Ascending aorta (tissue), 2 donors: ENCODE measurements around the gene CNTNAP2. TPM values are rescaled to one million over a fixed set of nuclear protein-coding genes. Genes with fewer than 3 reads are reported as not detected.

Experiments used
- DNase-seq, 2 donors: peaks; one replicate each; pipeline ENCODE4 v3.0.0-alpha.2; 2019; ENCODE audit warnings: low spot score in 2 of 2
- H3K27ac ChIP-seq, 2 donors: fragments of 200-600 bp; sonication (generic); one replicate each; pipeline ENCODE4 v1.5.1; 2016 to 2017; ENCODE audit warnings: mild to moderate bottlenecking in 1 of 2
- H3K27me3 ChIP-seq: fragments of 200-600 bp; sonication (generic); one replicate; pipeline ENCODE4 v1.5.1; 2017
- H3K36me3 ChIP-seq, 2 donors: fragments of 200-600 bp; sonication (generic); one replicate each; pipeline ENCODE4 v1.5.1; 2016
- H3K4me1 ChIP-seq, 2 donors: fragments of 200-600 bp; sonication (generic); one replicate each; pipeline ENCODE4 v1.5.1; 2016 to 2017; ENCODE audit warnings: mild to moderate bottlenecking in 1 of 2
- H3K4me3 ChIP-seq, 2 donors: fragments of 200-600 bp; sonication (generic); one replicate each; pipeline ENCODE4 v1.5.1; 2016 to 2017; ENCODE audit warnings: mild to moderate bottlenecking in 1 of 2
- H3K9me3 ChIP-seq, 2 donors: fragments of 200-600 bp; sonication (generic); one replicate each; pipeline ENCODE4 v1.5.1; 2016
- CTCF ChIP-seq, 3 experiments: fragments of 200-600 bp in 2 of 3; fragments of 450-650 bp in 1 of 3; sonication (generic) in 2 of 3; IDR thresholded peaks; one replicate each; pipeline ENCODE4 v1.5.1; 2016 to 2019; ENCODE audit warnings: antibody characterized with exemption in 3 of 3, mild to moderate bottlenecking in 1 of 3, moderate library complexity in 1 of 3
- intact Hi-C: fragments of 100-400 bp; cut with DNase I; formaldehyde crosslinking; loops from one replicate; pipeline ENCODE4 v1.15.1; 2023
- total RNA-seq: library from RNA; depleted of rRNA; stranded (reverse); fragments of >200 nt; gene quantifications from one replicate; pipeline ENCODE4 v1.1.0, GENCODE V29; 2016

CNTNAP2 gene
- total RNA-seq, 1 donor from 2014 or later = not detected

DNA sequence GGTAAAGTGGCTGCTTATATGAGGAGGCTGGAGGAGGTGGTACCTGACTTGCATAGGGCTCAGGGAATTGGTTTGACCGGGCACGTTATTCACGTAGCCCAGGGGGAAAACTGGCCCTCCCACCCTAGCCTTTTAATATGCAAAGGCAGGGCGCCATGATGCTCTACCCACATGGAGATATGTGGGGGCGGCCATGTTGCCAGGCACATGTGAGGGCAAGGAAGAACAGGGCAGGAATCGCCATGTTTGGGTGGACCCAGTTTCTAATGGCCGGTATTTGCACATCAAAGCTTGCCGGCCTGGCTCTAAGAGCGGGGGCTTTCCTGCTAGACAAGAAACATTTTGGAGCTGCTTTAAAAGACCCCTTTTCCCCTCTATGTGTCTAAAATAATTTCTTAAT, 1524.2 kb downstream of the CNTNAP2 start:
- no peaks in the 10 kb centered on the region for H3K9me3 ChIP-seq
- intact Hi-C loops = no loop called here
- no peak overlapping the region for H3K4me3 ChIP-seq
- H3K4me1 ChIP-seq = no peaks in the 10 kb centered on the region
- no peak for TF ChIP-seq CTCF (IDR thresholded peaks at IDR 0.05)
- H3K27me3 ChIP-seq = no peaks in the 10 kb centered on the region
- DNase-seq = no peak
- no peaks in the 10 kb centered on the region for H3K36me3 ChIP-seq
- H3K27ac ChIP-seq = no peak overlapping the region

GRCh38 chr7:147646568-147646967, 1530.0 kb downstream of the CNTNAP2 start:
- Histone ChIP-seq H3K4me3 (no peak overlapping the region), H3K36me3 (no peaks in the 10 kb centered on the region), H3K9me3 (no peaks in the 10 kb centered on the region), H3K27ac (no peak overlapping the region), H3K27me3 (no peaks in the 10 kb centered on the region), H3K4me1 (no peaks in the 10 kb centered on the region)
- no peak for TF ChIP-seq CTCF (IDR thresholded peaks at IDR 0.05)
- intact Hi-C loops = no loop called here
- no peak for DNase-seq

- no peaks in the 10 kb centered on the region for H3K27me3 ChIP-seq
- H3K9me3 ChIP-seq = no peaks in the 10 kb centered on the region
- H3K4me3 ChIP-seq = no peak overlapping the region
- no peak overlapping the region for H3K27ac ChIP-seq
- no peak for TF ChIP-seq CTCF (IDR thresholded peaks at IDR 0.05)
- H3K36me3 ChIP-seq = no peaks in the 10 kb centered on the region
- H3K4me1 ChIP-seq = no peaks in the 10 kb centered on the region
- intact Hi-C loops = no loop called here
- no peak for DNase-seq
Measured at GRCh38 chr7:147650991-147651390, 1534.4 kb downstream of the CNTNAP2 start.

DNA sequence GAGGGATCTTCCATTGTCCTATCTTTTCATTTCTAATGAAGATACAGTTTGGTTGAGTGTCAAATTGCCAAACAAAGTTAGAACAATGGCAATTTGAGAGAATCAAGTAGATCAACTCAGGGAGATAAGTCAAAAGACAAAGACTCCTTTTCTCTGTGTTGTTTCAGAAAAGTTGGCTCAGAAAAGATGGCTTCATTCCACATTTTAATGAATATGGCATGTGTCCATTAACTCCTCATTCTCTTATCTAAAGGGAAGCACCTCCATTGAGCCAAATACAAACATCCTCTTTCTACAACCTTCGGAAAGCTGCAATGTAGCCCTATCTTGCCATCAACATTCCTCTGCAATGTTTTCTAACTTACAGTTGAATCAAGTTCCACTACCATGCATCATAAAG, 1535.0 kb downstream of the CNTNAP2 start:
- H3K9me3 ChIP-seq = no peaks in the 10 kb centered on the region
- no peak overlapping the region for H3K27ac ChIP-seq
- no peaks in the 10 kb centered on the region for H3K36me3 ChIP-seq
- no peak overlapping the region for H3K4me3 ChIP-seq
- intact Hi-C loops = no loop called here
- H3K4me1 ChIP-seq = no peaks in the 10 kb centered on the region
- no peaks in the 10 kb centered on the region for H3K27me3 ChIP-seq
- no peak for TF ChIP-seq CTCF (IDR thresholded peaks at IDR 0.05)
- DNase-seq = no peak

GRCh38 chr7:147653456-147653855, 1536.9 kb downstream of the CNTNAP2 start:
- Histone ChIP-seq H3K4me3 (no peak overlapping the region), H3K27ac (no peak overlapping the region), H3K4me1 (no peaks in the 10 kb centered on the region), H3K27me3 (no peaks in the 10 kb centered on the region), H3K36me3 (no peaks in the 10 kb centered on the region), H3K9me3 (no peaks in the 10 kb centered on the region)
- intact Hi-C loops = no loop called here
- TF ChIP-seq CTCF (IDR thresholded peaks at IDR 0.05) = no peak
- DNase-seq = no peak

DNA sequence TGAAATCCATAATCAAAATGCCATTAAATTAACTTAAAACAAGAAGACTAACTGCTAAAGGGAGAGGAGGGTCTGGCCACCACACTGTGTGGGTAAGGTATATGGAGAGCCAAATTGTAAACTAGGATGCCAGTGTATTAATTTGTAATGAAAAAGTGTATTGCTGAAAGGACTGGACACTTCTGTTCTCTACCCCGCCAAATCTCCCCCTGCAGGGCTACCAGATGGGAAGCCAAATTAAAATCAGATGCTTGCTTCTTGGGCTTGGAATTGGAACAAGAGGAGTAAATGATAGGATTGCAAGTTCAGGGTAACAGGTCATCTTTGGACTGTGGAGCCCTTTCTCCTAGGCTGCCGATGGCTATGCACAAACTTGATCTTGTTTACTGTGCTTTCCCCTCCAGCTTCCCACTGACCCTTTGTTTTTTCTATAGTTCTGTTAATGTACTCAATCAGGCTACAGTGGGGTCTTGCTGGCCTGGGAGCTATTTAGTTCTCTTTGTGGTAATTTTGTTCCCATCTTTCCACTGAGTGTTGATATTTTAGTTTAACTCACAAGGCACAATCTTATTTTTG, 1541.9 kb downstream of the CNTNAP2 start:
- Histone ChIP-seq H3K27ac (no peak overlapping the region), H3K27me3 (no peaks in the 10 kb centered on the region), H3K9me3 (no peaks in the 10 kb centered on the region), H3K4me1 (no peaks in the 10 kb centered on the region), H3K36me3 (no peaks in the 10 kb centered on the region), H3K4me3 (no peak overlapping the region)
- no peak for TF ChIP-seq CTCF (IDR thresholded peaks at IDR 0.05)
- no peak for DNase-seq
- intact Hi-C loops = no loop called here
